Measurements from ENCODE around the gene TEN1.

The TEN1 gene

DNA sequence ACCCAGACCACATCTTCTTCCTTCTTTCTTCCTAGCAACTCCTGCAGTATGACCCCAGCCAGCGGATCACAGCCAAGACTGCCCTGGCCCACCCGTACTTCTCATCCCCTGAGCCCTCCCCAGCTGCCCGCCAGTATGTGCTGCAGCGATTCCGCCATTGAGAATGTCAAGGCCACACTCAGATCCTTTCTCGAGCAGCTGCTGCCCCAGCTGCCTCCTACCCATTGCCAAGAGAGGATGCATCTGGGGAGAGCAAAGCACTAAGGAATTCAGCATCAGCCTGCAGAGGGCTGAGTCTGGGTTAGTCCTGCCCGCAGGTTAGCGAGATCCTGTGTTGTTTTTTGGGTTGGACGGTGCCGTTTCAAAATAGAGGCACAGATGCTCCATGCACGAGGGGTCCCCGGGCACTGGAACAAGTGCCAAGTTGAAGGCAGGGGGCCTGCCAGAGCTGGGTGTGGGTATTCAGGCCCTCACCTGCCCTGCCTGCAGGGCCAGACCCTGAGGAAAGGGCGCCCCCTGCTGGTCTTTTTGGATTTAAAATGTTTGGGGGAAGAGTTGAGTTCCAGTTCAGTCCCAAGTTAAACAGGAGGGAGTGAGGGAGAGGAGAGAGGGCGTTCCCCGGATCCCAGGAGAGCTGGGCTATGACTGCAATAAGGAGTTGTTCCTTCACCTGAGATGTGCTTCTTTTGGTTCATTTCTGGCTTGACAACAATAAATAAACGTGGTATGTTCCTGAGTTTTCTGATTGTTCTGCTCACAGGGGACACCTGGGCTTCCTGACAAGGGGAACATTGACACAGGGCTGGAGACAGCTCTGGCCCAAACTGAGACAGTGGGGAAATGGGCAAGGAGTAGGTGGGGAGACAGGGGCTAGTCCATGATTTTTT is 26.5 kb downstream of the TEN1 start:
- peak; percentile 55 to 60 for DNase-seq (ENCODE audit: low read depth in 2 of 2)

DNA sequence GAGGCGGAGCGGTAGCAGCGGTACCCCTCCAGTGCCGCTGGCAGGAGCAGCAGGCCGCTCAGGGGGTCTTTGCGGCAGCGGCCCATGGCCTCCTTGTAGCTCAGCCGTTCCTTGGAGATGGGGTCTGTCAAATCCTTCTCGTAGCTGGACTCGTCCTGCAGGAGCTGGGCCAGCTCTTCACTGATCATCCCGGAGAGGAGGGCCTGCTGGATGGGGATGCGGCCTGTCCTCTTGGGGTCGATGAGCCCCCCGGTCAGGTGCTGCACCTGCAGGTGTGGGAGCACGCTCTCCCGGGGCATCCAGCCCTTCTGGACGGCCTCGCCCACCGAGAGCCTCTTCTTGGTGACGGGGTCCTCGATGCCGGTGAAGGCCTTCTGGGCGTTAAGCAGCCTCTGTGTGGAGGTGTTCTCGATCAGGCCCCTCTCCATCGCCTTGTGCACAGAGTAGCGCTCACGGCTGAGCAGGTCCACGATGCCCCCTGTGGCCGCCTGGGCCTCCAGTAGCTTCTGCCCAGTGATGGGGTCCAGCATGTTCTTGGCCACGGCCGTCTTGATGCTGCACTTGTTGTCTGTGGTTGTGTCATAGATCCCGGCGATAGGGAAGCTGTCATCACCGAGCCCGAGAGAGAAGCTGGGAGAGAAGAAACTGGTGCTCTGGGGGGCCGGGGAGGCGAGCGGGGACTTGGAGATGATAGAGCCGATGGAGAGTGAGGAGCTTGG is 28.2 kb downstream of the TEN1 start:
- no peak for DNase-seq (ENCODE audit: low read depth in 2 of 2)

DNA sequence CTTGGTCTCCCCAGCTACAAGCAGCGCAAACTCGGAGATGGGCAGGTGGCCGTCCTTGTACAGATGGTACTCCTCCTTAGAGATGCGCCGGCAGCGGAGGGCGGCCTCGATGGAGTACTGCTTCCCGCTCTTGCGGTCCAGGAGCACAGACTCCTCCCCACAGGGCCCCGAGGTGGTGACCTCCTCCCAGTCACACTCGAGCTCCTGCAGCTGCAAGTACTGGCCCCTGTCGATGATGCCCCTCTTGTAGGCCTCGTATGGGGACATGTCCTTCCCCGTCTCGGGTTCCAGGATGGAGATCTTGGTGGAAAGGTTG is 28.8 kb downstream of the TEN1 start:
- no peak for DNase-seq (ENCODE audit: low read depth in 2 of 2)

DNA sequence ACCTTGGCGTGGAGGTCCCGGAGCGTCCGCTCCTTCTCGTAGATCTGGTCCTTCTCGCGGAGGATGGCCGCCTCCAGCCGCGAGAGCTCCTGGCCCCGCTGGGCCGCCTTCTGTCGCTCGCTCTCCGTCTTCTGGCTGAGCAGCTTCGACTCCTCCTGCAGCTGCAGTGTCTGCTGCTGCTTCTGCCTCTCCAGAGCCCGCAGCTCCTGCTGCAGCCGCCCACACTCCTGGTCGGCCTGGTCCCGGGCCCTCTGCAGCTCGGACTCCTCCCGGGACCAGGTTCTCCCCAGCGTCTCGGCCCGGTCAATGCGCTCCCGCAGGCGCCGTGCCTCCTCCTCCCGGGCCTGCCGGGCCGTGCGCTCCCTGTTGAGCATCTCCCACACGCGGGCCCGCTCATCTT is 29.2 kb downstream of the TEN1 start:
- DNase-seq (ENCODE audit: low read depth in 2 of 2), result no peak

DNA sequence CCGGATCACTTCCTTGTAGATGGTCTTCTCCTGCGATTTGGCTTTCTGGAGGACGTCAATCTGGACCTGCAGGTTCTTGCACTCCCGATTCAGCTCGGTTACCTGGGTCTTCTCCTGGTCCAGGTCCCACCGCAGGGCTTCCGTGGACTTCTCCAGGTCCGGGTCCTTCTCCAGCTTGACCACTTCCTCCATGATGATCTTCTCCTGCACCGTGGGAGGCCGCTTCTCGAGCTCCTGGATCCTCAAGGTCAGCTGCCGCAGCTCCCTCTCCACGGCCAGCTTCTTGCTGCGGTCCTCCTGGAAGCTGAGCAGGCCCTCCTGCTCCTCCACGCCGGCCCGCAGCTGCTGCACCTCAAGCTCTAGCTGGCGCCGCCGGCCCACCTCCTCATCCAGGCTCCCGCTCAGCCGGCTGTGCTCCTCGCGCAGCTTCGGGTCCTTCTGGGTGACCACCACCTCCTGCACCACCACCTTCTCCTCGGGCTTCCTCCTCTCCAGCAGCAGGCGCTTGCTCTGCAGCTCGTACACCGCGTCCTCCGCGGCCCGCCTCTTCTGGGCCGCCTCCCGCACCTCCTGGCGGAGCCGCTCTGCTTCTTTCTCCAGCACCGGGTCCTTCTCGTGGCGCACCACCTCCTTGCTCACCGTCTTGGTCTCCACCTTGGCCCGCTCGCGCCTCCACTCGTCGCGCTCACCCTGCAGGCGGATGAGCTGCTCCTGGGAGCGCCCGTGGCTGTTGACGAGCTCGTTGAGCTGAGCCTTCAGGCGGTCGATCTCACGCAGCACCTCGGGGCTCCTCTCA is 29.8 kb downstream of the TEN1 start:
- DNase-seq (ENCODE audit: low read depth in 2 of 2), result no peak

DNA sequence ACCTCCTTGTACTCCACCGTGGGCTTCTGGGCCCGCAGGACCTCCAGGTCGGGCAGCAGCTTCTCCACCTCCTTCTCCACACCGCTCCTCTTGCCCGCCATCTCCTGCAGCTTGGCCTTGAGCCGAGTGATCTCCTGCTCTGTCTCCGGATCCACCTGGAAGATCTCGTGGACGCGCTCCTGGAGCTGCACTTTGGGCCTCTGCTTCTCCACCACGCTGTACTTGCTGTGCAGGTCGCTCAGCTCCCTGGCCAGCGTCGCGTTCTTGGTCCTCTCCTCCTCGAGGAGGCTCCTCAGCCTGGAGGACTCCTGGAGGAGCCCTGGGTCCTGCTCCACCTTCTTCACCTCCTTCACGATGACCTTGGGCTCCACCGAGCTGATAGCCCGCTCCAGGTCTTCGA is 30.4 kb downstream of the TEN1 start:
- DNase-seq (ENCODE audit: low read depth in 2 of 2), result no peak

DNA sequence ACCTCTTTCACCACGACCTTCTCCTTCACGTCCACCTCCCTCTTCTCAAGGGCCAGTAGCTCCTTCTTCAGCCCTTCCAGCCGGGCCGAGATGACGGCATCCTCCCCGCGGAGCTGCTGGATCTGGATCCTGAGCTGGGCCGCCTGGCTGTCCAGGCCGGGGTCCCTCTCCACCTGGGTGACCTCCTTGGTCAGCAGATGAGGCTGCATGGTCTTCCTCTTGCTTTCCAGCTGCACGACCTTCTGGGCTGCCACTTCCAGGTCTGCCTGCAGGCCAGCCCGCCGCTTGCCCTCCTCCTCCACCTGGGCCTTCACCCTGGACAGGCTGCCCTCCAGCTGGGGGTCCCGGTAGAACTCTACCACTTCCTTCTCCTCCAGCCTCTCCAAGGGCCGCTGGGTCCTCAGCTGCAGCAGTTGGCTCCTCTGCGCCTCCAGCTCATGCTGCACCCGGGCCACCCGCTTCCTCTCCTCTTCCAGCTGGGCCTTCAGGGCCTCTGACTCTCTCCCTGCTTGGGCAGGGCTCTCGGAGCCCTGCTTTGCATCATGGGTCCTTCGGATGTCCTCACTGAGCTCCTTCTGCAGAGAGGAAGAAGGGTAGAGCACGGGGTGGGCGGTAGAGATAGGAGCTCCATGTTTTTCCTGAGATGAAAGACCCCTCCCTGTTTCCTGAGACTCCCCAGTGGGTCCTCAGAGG is 31.1 kb downstream of the TEN1 start:
- DNase-seq (ENCODE audit: low read depth in 2 of 2), result no peak

DNA sequence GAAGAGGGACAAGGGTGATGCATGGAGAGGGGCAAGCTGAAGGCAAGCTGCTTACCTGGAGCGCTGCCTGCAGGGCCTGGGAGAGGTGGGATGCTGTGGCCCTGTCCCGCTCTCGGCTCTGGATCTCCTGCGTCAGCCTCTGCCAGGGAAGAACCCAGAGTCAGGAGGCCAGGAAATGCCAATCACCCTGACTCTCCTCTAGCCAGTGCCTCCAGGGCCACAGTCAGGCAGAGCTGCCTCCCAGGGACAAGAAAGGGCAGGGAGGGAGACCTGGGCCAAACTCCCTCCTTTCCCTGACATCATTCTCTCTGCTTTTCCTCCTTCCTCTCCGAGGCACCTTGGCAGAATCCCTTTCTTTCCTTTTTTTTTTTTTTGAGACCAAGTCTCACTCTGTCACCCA is 32.9 kb downstream of the TEN1 start:
- no peak for DNase-seq (ENCODE audit: low read depth in 2 of 2)

DNA sequence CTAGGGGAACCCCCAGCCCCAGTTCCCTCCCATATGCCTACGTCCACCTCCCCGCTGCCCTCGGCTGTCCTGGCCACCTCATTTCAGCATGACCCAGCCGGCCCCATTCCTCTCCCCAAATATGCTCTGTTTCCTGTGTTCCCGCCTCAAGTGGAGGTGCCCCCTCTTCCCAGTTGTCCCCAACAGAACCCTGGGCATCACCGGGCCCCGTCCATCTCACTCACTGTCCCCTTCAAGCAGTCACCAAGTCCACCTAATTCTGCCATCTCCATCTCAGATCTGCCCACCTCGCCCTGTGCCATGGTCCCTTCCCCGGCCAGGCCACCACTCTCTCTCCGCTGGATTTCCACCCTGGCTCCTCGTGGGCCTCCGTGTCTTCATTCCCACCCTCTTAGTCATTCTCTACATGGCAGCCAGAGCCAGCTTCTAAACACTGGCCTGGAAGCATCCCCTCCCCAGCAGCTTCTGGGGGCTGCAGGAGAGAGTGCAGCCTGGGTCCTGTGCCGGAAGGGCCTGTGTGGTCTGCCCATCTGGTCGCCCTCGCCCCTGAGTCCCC is 34.4 kb downstream of the TEN1 start:
- DNase-seq (ENCODE audit: low read depth in 2 of 2), result no peak

DNA sequence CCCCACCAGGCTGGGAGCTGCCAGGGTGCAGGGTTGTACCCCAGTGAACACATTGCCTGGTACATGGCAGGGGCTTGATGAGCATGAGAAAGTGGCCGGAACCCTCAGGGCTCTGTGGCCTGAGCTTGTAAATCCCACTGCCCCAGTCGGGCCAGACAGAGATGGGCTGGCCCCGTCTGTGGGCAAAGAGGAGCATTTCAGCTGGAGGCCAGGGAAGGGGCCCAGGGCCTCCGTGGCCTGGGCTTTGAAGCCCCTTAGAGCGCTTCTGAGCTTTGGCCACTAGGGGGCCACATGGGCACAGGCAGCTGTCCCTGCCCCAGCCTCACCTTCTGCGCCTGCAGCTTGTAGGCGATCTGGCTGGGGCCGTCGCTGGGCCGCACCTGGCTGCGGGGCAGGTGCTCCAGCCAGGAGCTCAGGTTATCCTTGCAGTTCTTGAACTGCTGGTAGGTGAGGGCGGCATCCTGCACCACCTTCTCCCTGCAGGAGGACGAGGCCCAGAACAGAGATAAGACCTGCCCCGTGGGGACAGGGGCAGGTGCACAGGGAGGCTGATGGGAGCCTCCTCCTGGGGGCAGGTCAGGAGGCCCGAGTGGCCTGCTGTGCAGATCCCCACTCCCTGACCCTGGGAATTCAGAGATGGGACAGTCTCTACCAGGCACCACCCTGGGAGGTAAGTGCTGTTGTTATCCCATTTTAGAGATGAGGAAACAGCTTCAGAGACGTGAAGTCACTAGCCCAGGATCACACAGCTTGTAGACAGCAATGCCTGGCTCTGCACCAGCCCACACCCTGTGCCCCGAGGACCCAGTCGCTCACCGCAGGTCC is 35.3 kb downstream of the TEN1 start:
- DNase-seq (ENCODE audit: low read depth in 2 of 2), result peak; percentile 41 to 51

DNA sequence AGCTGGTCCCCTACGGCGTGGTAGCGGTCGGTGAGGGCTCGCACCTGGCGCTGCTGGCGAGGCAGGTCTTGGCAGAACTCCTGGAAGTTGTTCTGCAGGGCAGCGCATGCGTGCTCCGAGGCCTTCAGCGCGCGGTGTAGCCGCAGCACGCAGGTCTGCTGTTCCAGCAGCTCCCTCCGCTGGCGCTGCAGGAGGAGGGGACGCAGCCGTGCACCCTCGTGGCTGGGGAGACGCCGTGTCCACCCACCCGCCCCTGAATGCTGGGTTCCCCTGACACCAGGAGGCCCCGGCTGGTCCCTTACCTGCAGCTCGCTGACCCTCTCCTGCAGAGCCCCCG is 35.9 kb downstream of the TEN1 start:
- DNase-seq (ENCODE audit: low read depth in 2 of 2), result no peak

DNA sequence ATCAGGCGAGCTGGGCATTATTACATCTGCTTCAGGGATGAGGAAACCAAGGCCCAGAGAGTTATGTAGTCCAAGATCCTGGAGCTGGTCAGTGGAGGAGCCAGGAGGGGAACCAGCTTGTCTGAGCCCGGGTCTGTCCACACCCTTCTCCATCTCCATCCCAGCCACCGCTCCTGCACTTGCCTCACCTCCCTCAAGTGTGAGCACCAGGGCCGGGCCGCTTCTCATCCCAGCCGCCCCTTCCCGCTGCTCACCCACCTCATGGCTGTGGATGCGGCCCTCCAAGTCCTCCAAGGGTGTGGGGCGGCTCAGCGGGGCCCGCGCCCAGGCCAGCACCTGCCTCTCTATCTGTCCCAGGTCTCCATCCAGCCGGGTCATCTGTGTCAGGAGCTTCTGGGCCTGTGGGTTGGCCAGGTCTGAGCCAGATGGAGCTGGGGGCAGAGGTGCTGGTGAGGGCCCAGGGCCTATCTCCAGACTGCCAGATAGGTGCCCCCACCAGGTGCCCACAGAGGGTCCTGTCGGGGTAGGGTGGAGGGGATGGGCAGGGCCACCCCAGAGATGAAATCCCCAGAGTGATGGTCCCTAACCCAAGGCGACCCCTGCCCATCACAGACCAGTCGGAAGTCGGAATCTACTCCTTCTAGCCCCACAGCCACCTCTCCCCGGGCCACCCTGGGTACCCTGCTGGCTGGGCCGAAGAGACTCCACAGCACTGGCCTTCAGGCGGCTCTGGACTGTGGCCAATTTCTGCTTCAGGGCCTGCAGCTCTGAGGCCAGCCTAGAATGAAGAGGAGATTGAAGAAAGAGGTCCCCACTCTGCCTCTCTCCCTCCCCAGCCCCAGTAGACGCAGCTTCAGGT is 38.7 kb downstream of the TEN1 start:
- DNase-seq (ENCODE audit: low read depth in 2 of 2), result no peak

DNA sequence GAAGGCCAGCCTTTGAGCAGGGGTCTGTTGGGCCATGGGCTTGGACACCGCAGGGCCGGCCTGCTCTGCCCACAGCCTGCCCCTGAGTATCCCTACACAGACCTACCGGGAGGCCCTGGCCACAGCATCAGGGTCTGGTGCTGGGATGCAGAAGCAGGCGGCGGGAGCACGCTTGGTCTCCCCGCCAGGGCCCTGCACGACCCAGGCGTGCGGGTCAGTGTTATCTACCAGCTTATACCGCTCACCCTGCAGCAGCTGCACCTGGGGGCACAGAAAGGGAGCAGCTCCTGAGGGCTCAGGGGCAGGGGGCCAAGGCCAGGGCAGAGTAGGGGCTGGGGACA is 39.3 kb downstream of the TEN1 start:
- DNase-seq (ENCODE audit: low read depth in 2 of 2), result no peak

DNA sequence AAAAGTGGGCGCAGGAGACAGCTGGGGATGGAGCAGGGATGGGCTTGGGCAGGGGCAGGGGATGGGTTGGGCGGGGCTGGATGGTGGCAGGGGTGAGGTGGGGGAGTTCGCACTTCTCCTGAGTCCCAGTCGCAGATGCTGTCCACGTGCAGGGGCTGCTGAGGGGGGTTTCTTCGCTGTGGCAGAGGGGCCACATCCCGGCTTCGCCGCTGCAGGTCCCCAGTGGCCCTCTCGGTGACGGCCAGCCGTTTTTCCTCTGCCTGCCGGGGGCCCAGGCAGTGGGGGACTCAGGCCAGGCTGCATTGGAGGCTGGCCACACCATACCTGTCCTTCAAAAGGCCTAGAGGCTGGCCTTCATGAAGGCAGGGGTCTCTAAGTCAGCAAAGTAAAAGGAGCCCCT is 39.8 kb downstream of the TEN1 start:
- DNase-seq (ENCODE audit: low read depth in 2 of 2), result no peak

DNA sequence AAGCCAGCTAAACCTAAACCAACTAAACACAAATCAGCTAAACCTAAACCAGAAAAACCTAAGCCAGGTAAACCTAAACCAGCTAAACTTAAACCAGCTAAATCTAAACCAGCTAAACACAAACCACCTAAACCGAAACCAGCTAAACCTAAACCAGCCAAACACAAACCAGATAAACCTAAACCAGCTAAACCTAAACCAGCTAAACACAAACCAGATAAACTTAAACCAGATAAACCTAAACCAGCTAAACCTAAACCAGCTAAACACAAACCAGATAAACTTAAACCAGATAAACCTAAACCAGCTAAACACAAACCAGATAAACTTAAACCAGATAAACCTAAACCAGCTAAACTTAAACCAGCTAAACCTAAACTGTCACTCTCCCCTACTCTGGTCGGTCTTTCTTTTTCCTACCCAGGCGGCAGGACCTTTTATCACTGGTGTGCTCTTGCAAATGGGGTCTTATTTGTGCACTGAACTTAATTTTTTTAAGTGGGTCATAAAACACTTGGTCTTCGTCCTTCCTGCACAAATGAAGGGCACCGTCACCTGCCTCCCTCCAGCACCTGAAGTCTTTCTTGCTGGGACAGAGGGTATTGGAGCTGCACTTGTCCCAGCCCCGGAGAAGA is 40.9 kb downstream of the TEN1 start:
- no peak for DNase-seq (ENCODE audit: low read depth in 2 of 2)

DNA sequence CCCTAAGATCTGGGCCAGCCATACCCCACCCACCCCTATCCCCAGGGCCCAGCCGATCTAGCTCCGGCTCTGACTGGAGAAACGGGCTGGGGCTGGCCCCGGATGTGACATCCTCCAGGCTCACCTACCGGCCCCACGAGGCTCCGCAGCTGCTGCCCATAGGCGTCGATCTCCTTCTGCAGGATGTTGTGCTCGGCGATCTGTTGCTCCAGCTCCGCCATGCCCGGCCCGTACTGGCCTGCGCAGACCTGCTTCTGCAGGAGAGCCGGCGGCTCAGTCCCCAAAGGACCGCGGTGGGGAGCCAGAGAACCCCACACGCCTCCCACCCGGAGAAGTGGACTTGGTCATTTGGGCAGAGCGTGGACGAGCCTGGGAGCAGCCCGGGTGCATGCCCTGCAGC is 43.2 kb downstream of the TEN1 start:
- no peak for DNase-seq (ENCODE audit: low read depth in 2 of 2)

DNA sequence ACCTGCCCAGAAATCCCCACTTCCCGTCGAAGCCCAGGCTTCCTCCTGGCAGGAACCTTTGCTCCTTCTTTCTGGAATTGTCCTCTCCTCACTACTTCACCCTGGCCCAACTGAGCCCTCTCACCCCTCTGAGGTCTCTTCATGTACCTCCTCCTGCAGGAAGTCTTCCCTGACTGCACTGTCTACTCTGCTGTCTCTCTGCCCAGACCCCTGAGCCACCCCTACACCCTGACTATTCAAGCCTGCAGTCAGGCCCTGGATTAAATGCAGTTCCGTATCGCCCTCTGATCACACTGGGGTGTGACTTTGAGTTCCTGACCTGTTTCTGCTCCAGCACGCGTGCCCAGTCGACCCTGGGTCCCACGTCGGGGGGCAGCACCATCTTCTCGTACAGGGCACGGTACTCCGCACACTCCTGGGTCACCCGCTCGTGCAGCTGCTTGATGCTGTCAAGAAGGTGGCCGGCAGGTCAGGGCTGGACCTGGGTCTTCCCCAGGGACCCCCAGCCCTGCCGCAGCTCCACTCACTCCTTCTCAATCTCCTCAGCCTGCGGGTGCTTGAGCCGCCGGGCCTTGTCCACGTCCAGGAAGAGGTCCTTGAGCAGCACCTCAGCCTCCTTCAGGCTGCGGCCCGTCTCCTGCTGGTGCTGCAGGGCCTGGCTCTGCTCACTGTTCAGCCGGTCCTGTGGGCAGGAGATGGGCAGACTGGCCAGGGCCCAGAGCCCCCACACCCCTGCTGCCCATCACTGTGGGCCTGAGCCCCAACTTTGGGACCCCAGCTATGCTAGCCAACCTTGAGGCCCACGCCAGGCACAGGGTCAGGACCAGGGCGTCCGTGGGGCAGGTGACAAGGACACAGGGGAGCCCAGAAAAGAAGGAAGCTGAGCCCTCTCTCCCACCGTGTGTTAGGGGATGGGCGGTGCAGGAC is 44.2 kb downstream of the TEN1 start:
- DNase-seq (ENCODE audit: low read depth in 2 of 2), result no peak

DNA sequence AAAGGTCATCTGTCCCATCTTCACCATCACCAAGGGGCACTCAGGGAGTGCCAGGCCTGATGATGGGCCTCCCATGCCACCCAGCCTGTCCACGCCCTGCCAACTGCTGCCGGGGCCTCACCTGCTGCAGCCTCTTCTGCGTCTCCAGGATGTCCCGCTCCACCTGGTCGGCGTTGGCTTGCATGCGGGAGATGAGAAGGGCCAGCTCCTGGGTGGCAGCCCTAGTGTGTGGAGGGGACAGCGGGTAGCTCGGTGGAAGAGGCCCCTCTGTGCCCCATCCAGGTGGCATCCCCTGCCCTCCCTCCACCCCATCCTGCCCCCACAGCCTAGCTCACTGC is 44.8 kb downstream of the TEN1 start:
- no peak for DNase-seq (ENCODE audit: low read depth in 2 of 2)

DNA sequence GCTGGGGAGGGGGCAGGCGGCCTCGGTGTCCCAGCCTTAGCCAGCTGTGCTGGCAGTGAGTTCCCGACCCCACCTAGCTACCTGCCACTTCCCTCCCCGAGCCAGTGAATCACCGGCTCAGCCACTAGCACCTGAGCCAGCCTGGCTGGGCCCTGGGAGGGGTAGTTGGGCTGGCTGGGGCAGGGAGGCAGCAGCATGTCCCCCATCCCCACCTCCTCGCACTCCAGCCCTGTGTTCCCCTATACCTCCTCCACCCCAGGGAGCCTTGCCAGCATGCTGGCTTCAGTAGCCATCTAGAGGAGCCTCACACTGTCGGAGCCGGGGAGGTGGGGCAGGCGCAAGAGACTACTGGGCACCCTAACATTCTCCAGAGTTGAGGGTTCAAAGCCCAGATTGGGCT is 45.3 kb downstream of the TEN1 start:
- DNase-seq (ENCODE audit: low read depth in 2 of 2), result no peak

Measured in activated CD8-positive, alpha-beta memory T cell treated with anti-CD3 and anti-CD28 coated beads for 4 hours (primary cell).